PFSK-1 (cell line): Measurements from ENCODE around the gene MPIG6B.

ENCODE experiments used
- SIN3A ChIP-seq: IDR thresholded peaks from 2 replicates; pipeline ENCODE4 v1.6.1; 2012; ENCODE audit warnings: mild to moderate bottlenecking, low read length, moderate library complexity, borderline replicate concordance; ENCODE audit not compliant: insufficient read depth
- TAF1 ChIP-seq: IDR thresholded peaks from 2 replicates; pipeline ENCODE4 v1.6.1; 2012; ENCODE audit warnings: low read length, control low read depth, borderline replicate concordance; ENCODE audit not compliant: insufficient read depth

DNA sequence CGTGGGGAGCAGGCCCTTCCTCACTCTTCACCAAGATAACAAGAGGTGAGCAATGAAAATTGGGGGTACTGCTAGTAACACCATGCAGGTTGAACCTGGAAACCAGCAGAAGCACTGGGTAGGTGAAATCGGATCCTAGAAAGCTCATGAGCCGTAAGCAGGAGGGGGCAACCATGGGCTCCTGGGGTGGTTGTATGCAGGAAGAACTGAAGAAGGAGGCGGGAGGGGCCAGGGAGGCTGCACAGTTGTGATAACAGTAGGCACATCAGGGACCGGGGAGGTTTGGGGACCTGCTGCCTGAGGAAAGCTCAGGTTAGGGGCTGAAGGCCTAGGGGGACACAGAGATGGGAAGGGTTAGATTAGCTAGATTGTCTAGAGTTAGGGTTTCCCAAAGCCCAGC, 36.7 kb upstream of the MPIG6B start:
- TF ChIP-seq TAF1 (no peak), SIN3A (no peak)
